Naive thymus-derived CD4-positive, alpha-beta T cell (primary cell): ENCODE data around the gene UNC5CL. TPM values are rescaled to one million over a fixed set of nuclear protein-coding genes. Genes with fewer than 3 reads are reported as not detected.

ENCODE experiments used
- ATAC-seq: fragments of 150-1000 bp; cut with Tn5 transposase; 2 replicates; pipeline ENCODE4 v1.10.0; 2021; ENCODE audit warnings: mild to moderate bottlenecking, moderate library complexity
- CTCF ChIA-PET: fragments of 350-600 bp; sonication (Branson Sonifier 250); formaldehyde crosslinking; loops from one replicate; lab custom pipeline; 2021; ENCODE audit warnings: antibody characterized with exemption; lab: Charles Lee
- POLR2A ChIA-PET: fragments of 350-600 bp; sonication (Branson Sonifier 250); formaldehyde crosslinking; loops from one replicate; lab custom pipeline; 2021; ENCODE audit warnings: antibody characterized with exemption, inconsistent platforms; lab: Charles Lee
- DNase-seq, 9 donors: peaks; one replicate each; pipeline versions ENCODE4 v3.0.0 to v3.0.0-alpha.2; 2020 to 2022; ENCODE audit warnings: mixed read lengths in 1 of 9
- H3K27ac ChIP-seq: one replicate; pipeline ENCODE4 v1.7.0; 2013; ENCODE audit warnings: mild to moderate bottlenecking, low read depth, low read length, moderate library complexity
- H3K27me3 ChIP-seq, 2 donors: one replicate each; pipeline ENCODE4 v1.7.0; 2013; ENCODE audit warnings: low read length in 2 of 2, mild to moderate bottlenecking in 2 of 2, moderate library complexity in 2 of 2; ENCODE audit not compliant: control insufficient read depth in 2 of 2, insufficient read depth in 2 of 2
- H3K36me3 ChIP-seq, 3 experiments: 1 replicate in 2 of 3; 2 replicates in 1 of 3; pipeline ENCODE4 v1.7.0; 2013; ENCODE audit warnings: low read length in 3 of 3, mild to moderate bottlenecking in 3 of 3, moderate library complexity in 1 of 3; ENCODE audit not compliant: insufficient read depth in 3 of 3, control insufficient read depth in 2 of 3
- H3K4me1 ChIP-seq, 2 donors: one replicate each; pipeline ENCODE4 v1.7.0; 2013; ENCODE audit warnings: low read length in 2 of 2, mild to moderate bottlenecking in 2 of 2, moderate library complexity in 1 of 2; ENCODE audit not compliant: control insufficient read depth in 2 of 2, insufficient read depth in 2 of 2
- H3K4me3 ChIP-seq: 2 replicates; pipeline ENCODE4 v1.7.0; 2013; ENCODE audit warnings: mild to moderate bottlenecking, low read length
- H3K9me3 ChIP-seq, 3 experiments: 1 replicate in 2 of 3; 2 replicates in 1 of 3; pipeline ENCODE4 v1.7.0; 2013; ENCODE audit warnings: low read length in 3 of 3; ENCODE audit not compliant: control insufficient read depth in 2 of 3
- H3K27ac Mint-ChIP-seq, 9 donors: one replicate each; pipeline ENCODE4 v1.8.0; 2020 to 2022; ENCODE audit warnings: mixed read lengths in 9 of 9, mild to moderate bottlenecking in 8 of 9, moderate library complexity in 5 of 9, inconsistent platforms in 2 of 9
- H3K27me3 Mint-ChIP-seq, 5 donors: one replicate each; pipeline ENCODE4 v1.8.0; 2021 to 2022; ENCODE audit warnings: mixed read lengths in 5 of 5, mild to moderate bottlenecking in 1 of 5
- H3K36me3 Mint-ChIP-seq, 5 donors: one replicate each; pipeline ENCODE4 v1.8.0; 2020 to 2022; ENCODE audit warnings: mixed read lengths in 5 of 5, mild to moderate bottlenecking in 3 of 5, inconsistent platforms in 1 of 5
- H3K4me1 Mint-ChIP-seq, 7 donors: one replicate each; pipeline ENCODE4 v1.8.0; 2020 to 2022; ENCODE audit warnings: mixed read lengths in 7 of 7, mild to moderate bottlenecking in 3 of 7, inconsistent platforms in 1 of 7
- H3K4me3 Mint-ChIP-seq, 10 donors: one replicate each; pipeline ENCODE4 v1.8.0; 2020 to 2022; ENCODE audit warnings: mild to moderate bottlenecking in 10 of 10, mixed read lengths in 10 of 10, moderate library complexity in 6 of 10, inconsistent platforms in 2 of 10
- H3K9me3 Mint-ChIP-seq, 11 donors: one replicate each; pipeline ENCODE4 v1.8.0; 2020 to 2022; ENCODE audit warnings: mixed read lengths in 11 of 11, mild to moderate bottlenecking in 4 of 11, inconsistent platforms in 1 of 11, moderate library complexity in 1 of 11
- intact Hi-C, 2 donors: fragments of 100-400 bp; cut with micrococcal nuclease; formaldehyde crosslinking; loops; one replicate each; pipeline ENCODE4 v1.15.1; 2023
- polyA plus RNA-seq, 2 donors: library from polyadenylated mRNA; unstranded; fragments of 300-500 nt; fragmentation: Illumina TruSeq; gene quantifications; one replicate each; pipeline ENCODE4 v1.2.3, GENCODE V29; 2021
- total RNA-seq, 6 experiments: library from RNA in 5 of 6; stranded (reverse) in 5 of 6; gene quantifications; 1 replicate in 5 of 6; 2 replicates in 1 of 6; pipeline ENCODE4 v1.2.3 and lab custom pipeline; 2021 to 2026

UNC5CL gene
- total and polyA plus RNA-seq, 7 experiments from 2014 or later = 0.24 to 7.2 (median 3.5) TPM

GRCh38 chr6:40989204-40990169 is 49.5 kb downstream of the UNC5CL start:
- Mint-ChIP-seq H3K27me3 (peaks cover 8 to 43% (median 36%) of the 10 kb centered on the region in 5 donors), H3K4me1 (peaks cover 0 to 2% (median 0%) of the 10 kb centered on the region in 7 donors), H3K4me3 (no peak overlapping the region), H3K27ac (no peak overlapping the region), H3K9me3 (no peaks in the 10 kb centered on the region), H3K36me3 (no peaks in the 10 kb centered on the region)
- H3K9me3 ChIP-seq = no peaks in the 10 kb centered on the region
- H3K27ac ChIP-seq = no peak overlapping the region
- no peaks in the 10 kb centered on the region for H3K36me3 ChIP-seq
- ChIA-PET CTCF (no interaction called here), POLR2A (no interaction called here)
- no peaks in the 10 kb centered on the region for H3K4me1 ChIP-seq
- no peak overlapping the region for H3K4me3 ChIP-seq
- peaks cover 0 to 2% of the 10 kb centered on the region in 2 donors for H3K27me3 ChIP-seq
- intact Hi-C loops = no loop called here
- no peak for DNase-seq
- no peak for ATAC-seq

GRCh38 chr6:40988634-40989033 is 50.4 kb downstream of the UNC5CL start:
- Mint-ChIP-seq H3K4me1 (no peaks in the 10 kb centered on the region), H3K4me3 (no peak overlapping the region), H3K27me3 (peaks cover 16 to 45% (median 36%) of the 10 kb centered on the region in 5 donors), H3K36me3 (peaks cover 0 to 4% (median 0%) of the 10 kb centered on the region in 5 donors), H3K9me3 (no peaks in the 10 kb centered on the region), H3K27ac (no peak overlapping the region)
- no peaks in the 10 kb centered on the region for H3K36me3 ChIP-seq
- CTCF ChIA-PET = no interaction called here
- peak; percentile 58 for ATAC-seq
- H3K27me3 ChIP-seq = peaks cover 0 to 4% of the 10 kb centered on the region in 2 donors
- intact Hi-C loops = no loop called here
- H3K4me1 ChIP-seq = no peaks in the 10 kb centered on the region
- H3K9me3 ChIP-seq = no peaks in the 10 kb centered on the region
- no peak for DNase-seq
- H3K27ac ChIP-seq = no peak overlapping the region
- H3K4me3 ChIP-seq = no peak overlapping the region
- POLR2A ChIA-PET = no interaction called here

- Histone ChIP-seq H3K9me3 (no peaks in the 10 kb centered on the region), H3K4me3 (no peak overlapping the region)
- H3K36me3 Mint-ChIP-seq = peaks cover 0 to 4% (median 0%) of the 10 kb centered on the region in 5 donors
Measured at GRCh38 chr6:40986921-40987819, 51.9 kb downstream of the UNC5CL start.

GRCh38 chr6:40986364-40986763 is 52.7 kb downstream of the UNC5CL start:
- ATAC-seq = no peak
- CTCF ChIA-PET = no interaction called here
- intact Hi-C loops = no loop called here
- no peak overlapping the region for H3K27ac ChIP-seq
- H3K4me1 Mint-ChIP-seq = no peaks in the 10 kb centered on the region
- POLR2A ChIA-PET = no interaction called here
- H3K27ac Mint-ChIP-seq = no peak overlapping the region
- DNase-seq = no peak
- peaks cover 0 to 4% (median 0%) of the 10 kb centered on the region in 5 donors for H3K36me3 Mint-ChIP-seq
- peaks cover 31 to 44% (median 42%) of the 10 kb centered on the region in 5 donors for H3K27me3 Mint-ChIP-seq
- no peaks in the 10 kb centered on the region for H3K9me3 ChIP-seq
- no peak overlapping the region for H3K4me3 Mint-ChIP-seq
- H3K9me3 Mint-ChIP-seq = no peaks in the 10 kb centered on the region
- H3K36me3 ChIP-seq = no peaks in the 10 kb centered on the region
- H3K27me3 ChIP-seq = peaks cover 0 to 4% of the 10 kb centered on the region in 2 donors
- no peaks in the 10 kb centered on the region for H3K4me1 ChIP-seq
- no peak overlapping the region for H3K4me3 ChIP-seq

More at GRCh38 chr6:40986921-40987819, 51.9 kb downstream of the UNC5CL start:
- Mint-ChIP-seq H3K4me1 (no peaks in the 10 kb centered on the region), H3K27me3 (peaks cover 29 to 49% (median 40%) of the 10 kb centered on the region in 5 donors), H3K27ac (no peak overlapping the region), H3K4me3 (no peak overlapping the region), H3K9me3 (no peaks in the 10 kb centered on the region)
- Histone ChIP-seq H3K27ac (no peak overlapping the region), H3K27me3 (peaks cover 0 to 4% of the 10 kb centered on the region in 2 donors), H3K4me1 (no peaks in the 10 kb centered on the region), H3K36me3 (no peaks in the 10 kb centered on the region)
- no peak for ATAC-seq
- POLR2A ChIA-PET = no interaction called here
- CTCF ChIA-PET = no interaction called here
- intact Hi-C loops = no loop called here
- DNase-seq = no peak

GRCh38 chr6:40983752-40984151 is 55.3 kb downstream of the UNC5CL start:
- no peaks in the 10 kb centered on the region for H3K4me1 ChIP-seq
- ChIA-PET POLR2A (no interaction called here), CTCF (no interaction called here)
- H3K27ac Mint-ChIP-seq = no peak overlapping the region
- H3K4me3 ChIP-seq = no peak overlapping the region
- H3K9me3 Mint-ChIP-seq = no peaks in the 10 kb centered on the region
- H3K36me3 ChIP-seq = no peaks in the 10 kb centered on the region
- no peak overlapping the region for H3K4me3 Mint-ChIP-seq
- H3K27me3 Mint-ChIP-seq = peaks cover 46 to 50% (median 49%) of the 10 kb centered on the region in 5 donors
- ATAC-seq (no peak), DNase-seq (no peak)
- peaks cover 0 to 4% (median 0%) of the 10 kb centered on the region in 5 donors for H3K36me3 Mint-ChIP-seq
- H3K9me3 ChIP-seq = no peaks in the 10 kb centered on the region
- H3K4me1 Mint-ChIP-seq = no peaks in the 10 kb centered on the region
- no peak overlapping the region for H3K27ac ChIP-seq
- H3K27me3 ChIP-seq = peaks cover 0 to 4% of the 10 kb centered on the region in 2 donors
- intact Hi-C loops = no loop called here

- DNase-seq (no peak), ATAC-seq (no peak)
- Histone ChIP-seq H3K27me3 (peaks cover 0 to 4% of the 10 kb centered on the region in 2 donors), H3K36me3 (no peaks in the 10 kb centered on the region), H3K4me3 (no peak overlapping the region), H3K27ac (no peak overlapping the region), H3K9me3 (no peaks in the 10 kb centered on the region), H3K4me1 (no peaks in the 10 kb centered on the region)
- H3K27ac Mint-ChIP-seq = no peak overlapping the region
- POLR2A ChIA-PET = no interaction called here
- no peak overlapping the region for H3K4me3 Mint-ChIP-seq
- no peaks in the 10 kb centered on the region for H3K9me3 Mint-ChIP-seq
- peaks cover 0 to 4% (median 0%) of the 10 kb centered on the region in 5 donors for H3K36me3 Mint-ChIP-seq
- no peaks in the 10 kb centered on the region for H3K4me1 Mint-ChIP-seq
- peaks cover 44 to 54% (median 53%) of the 10 kb centered on the region in 5 donors for H3K27me3 Mint-ChIP-seq
- intact Hi-C loops = no loop called here
- CTCF ChIA-PET = no interaction called here
Measured at GRCh38 chr6:40982917-40983316, 56.1 kb downstream of the UNC5CL start.
